ENCODE measurements around the gene LMCD1. TPM values are rescaled to one million over a fixed set of nuclear protein-coding genes. Genes with fewer than 3 reads are reported as not detected.

LMCD1 gene
- polyA plus RNA-seq, 1 of the 3 experiments (the other 2 are of a cell fraction): 23.6 TPM

DNA sequence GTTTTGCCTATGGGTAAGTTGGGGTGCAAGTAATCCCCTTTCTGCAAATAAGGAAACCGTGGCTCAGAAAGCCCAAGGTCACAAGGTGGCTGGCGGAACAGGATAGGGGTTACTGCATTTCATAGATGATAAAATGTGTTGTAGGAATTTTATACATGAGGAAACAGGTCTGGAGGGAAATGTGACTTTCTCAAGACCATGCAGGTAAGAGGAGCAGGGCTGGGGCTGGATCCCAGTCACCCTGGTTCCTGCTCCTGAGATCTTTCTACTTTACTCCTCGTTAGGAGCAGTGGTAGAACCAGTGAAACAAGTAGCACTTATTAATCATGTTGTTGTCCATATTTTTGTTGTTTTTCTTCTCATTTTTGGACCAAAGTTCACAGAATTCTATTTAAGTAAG lies 79.8 kb downstream of the LMCD1 start:
- Histone ChIP-seq H3K27ac (ENCODE audit: low read depth in 2 of 2, low read length in 1 of 2) (no peak overlapping the region), H3K4me2 (no peak overlapping the region), H3K9me3 (no peaks in the 10 kb centered on the region), H3K9ac (no peak overlapping the region), H3K4me1 (ENCODE audit: control insufficient read depth in 1 of 2, insufficient read depth in 2 of 2, low read depth in 1 of 2, low read length in 1 of 2) (no peaks in the 10 kb centered on the region; a peak in 1 of 4 replicates), H3K27me3 (ENCODE audit: insufficient read depth) (no peaks in the 10 kb centered on the region), H3K36me3 (replicated peaks in 1 of 2; ENCODE audit: control insufficient read depth in 1 of 2, insufficient read depth in 2 of 2, low read length in 1 of 2) (no peaks in the 10 kb centered on the region), H3F3A (replicated peaks; ENCODE audit: insufficient read depth) (no peaks in the 10 kb centered on the region), H4K20me1 (ENCODE audit: insufficient read depth) (no peaks in the 10 kb centered on the region), H2AFZ (ENCODE audit: low read depth) (no peak overlapping the region), H3K79me2 (ENCODE audit: insufficient read depth) (no peaks in the 10 kb centered on the region), H3K9me2 (no peaks in the 10 kb centered on the region), H3K4me3 (ENCODE audit: low read depth in 2 of 2, low read length in 1 of 2) (no peak overlapping the region)
- ChIA-PET CTCF (interaction anchor here (1.2 to 2.1 kb wide), 2 partner anchors 11 to 139 kb away, joined by 3 to 6 read pairs; no protein-coding TSS in a partner anchor), POLR2A (no interaction called here)
- 71% methylated on average over 3 of the region's 3 CpGs for WGBS (ENCODE audit: low lambda C conversion rate)
- no peak for DNase-seq
- TF ChIP-seq GABPA (IDR thresholded peaks at IDR 0.05; ENCODE audit: low read depth) (no peak), EP300 (IDR thresholded peaks at IDR 0.05; ENCODE audit: borderline replicate concordance in 1 of 2, low read depth in 1 of 2, low read length in 1 of 2) (no peak), SIN3A (IDR thresholded peaks at IDR 0.05; ENCODE audit: borderline replicate concordance, low read depth, low read length) (no peak), TCF12 (IDR thresholded peaks at IDR 0.05) (no peak), POLR2AphosphoS5 (IDR thresholded peaks at IDR 0.05; ENCODE audit: low read depth, low read length) (no peak), NRF1 (IDR thresholded peaks at IDR 0.05; ENCODE audit: low read depth, low read length) (no peak), FOXJ3 (CRISPR knock-in tag; IDR thresholded peaks at IDR 0.05) (no peak), RAD21 (IDR thresholded peaks at IDR 0.05; ENCODE audit: low read length) (no peak), RFX5 (IDR thresholded peaks at IDR 0.05; ENCODE audit: low read length) (no peak), SMC3 (IDR thresholded peaks at IDR 0.05; ENCODE audit: low read depth, low read length) (no peak), MEF2A (IDR thresholded peaks at IDR 0.05; ENCODE audit: borderline replicate concordance, low read depth) (no peak), NFIC (IDR thresholded peaks at IDR 0.05; ENCODE audit: borderline replicate concordance) (no peak), FOSL2 (IDR thresholded peaks at IDR 0.05; ENCODE audit: borderline replicate concordance, low read depth) (no peak)
- TF ChIP-seq, protein P1, sequence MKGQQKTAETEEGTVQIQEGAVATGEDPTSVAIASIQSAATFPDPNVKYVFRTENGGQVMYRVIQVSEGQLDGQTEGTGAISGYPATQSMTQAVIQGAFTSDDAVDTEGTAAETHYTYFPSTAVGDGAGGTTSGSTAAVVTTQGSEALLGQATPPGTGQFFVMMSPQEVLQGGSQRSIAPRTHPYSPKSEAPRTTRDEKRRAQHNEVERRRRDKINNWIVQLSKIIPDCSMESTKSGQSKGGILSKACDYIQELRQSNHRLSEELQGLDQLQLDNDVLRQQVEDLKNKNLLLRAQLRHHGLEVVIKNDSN (IDR thresholded peaks at IDR 0.05; ENCODE audit: borderline replicate concordance, low read depth): no peak
- TF ChIP-seq, protein P2, sequence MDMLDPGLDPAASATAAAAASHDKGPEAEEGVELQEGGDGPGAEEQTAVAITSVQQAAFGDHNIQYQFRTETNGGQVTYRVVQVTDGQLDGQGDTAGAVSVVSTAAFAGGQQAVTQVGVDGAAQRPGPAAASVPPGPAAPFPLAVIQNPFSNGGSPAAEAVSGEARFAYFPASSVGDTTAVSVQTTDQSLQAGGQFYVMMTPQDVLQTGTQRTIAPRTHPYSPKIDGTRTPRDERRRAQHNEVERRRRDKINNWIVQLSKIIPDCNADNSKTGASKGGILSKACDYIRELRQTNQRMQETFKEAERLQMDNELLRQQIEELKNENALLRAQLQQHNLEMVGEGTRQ (IDR thresholded peaks at IDR 0.05; ENCODE audit: borderline replicate concordance, low read depth, low read length): no peak
- TF ChIP-seq, protein P3, sequence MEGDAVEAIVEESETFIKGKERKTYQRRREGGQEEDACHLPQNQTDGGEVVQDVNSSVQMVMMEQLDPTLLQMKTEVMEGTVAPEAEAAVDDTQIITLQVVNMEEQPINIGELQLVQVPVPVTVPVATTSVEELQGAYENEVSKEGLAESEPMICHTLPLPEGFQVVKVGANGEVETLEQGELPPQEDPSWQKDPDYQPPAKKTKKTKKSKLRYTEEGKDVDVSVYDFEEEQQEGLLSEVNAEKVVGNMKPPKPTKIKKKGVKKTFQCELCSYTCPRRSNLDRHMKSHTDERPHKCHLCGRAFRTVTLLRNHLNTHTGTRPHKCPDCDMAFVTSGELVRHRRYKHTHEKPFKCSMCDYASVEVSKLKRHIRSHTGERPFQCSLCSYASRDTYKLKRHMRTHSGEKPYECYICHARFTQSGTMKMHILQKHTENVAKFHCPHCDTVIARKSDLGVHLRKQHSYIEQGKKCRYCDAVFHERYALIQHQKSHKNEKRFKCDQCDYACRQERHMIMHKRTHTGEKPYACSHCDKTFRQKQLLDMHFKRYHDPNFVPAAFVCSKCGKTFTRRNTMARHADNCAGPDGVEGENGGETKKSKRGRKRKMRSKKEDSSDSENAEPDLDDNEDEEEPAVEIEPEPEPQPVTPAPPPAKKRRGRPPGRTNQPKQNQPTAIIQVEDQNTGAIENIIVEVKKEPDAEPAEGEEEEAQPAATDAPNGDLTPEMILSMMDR (IDR thresholded peaks at IDR 0.05): no peak
- TF ChIP-seq, protein P4, sequence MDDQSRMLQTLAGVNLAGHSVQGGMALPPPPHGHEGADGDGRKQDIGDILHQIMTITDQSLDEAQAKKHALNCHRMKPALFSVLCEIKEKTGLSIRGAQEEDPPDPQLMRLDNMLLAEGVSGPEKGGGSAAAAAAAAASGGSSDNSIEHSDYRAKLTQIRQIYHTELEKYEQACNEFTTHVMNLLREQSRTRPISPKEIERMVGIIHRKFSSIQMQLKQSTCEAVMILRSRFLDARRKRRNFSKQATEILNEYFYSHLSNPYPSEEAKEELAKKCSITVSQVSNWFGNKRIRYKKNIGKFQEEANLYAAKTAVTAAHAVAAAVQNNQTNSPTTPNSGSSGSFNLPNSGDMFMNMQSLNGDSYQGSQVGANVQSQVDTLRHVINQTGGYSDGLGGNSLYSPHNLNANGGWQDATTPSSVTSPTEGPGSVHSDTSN (IDR thresholded peaks at IDR 0.05): no peak
- TF ChIP-seq, protein P5, sequence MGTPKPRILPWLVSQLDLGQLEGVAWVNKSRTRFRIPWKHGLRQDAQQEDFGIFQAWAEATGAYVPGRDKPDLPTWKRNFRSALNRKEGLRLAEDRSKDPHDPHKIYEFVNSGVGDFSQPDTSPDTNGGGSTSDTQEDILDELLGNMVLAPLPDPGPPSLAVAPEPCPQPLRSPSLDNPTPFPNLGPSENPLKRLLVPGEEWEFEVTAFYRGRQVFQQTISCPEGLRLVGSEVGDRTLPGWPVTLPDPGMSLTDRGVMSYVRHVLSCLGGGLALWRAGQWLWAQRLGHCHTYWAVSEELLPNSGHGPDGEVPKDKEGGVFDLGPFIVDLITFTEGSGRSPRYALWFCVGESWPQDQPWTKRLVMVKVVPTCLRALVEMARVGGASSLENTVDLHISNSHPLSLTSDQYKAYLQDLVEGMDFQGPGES (IDR thresholded peaks at IDR 0.05; ENCODE audit: low read depth, low read length): no peak
- TF ChIP-seq, protein P6, sequence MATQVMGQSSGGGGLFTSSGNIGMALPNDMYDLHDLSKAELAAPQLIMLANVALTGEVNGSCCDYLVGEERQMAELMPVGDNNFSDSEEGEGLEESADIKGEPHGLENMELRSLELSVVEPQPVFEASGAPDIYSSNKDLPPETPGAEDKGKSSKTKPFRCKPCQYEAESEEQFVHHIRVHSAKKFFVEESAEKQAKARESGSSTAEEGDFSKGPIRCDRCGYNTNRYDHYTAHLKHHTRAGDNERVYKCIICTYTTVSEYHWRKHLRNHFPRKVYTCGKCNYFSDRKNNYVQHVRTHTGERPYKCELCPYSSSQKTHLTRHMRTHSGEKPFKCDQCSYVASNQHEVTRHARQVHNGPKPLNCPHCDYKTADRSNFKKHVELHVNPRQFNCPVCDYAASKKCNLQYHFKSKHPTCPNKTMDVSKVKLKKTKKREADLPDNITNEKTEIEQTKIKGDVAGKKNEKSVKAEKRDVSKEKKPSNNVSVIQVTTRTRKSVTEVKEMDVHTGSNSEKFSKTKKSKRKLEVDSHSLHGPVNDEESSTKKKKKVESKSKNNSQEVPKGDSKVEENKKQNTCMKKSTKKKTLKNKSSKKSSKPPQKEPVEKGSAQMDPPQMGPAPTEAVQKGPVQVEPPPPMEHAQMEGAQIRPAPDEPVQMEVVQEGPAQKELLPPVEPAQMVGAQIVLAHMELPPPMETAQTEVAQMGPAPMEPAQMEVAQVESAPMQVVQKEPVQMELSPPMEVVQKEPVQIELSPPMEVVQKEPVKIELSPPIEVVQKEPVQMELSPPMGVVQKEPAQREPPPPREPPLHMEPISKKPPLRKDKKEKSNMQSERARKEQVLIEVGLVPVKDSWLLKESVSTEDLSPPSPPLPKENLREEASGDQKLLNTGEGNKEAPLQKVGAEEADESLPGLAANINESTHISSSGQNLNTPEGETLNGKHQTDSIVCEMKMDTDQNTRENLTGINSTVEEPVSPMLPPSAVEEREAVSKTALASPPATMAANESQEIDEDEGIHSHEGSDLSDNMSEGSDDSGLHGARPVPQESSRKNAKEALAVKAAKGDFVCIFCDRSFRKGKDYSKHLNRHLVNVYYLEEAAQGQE (IDR thresholded peaks at IDR 0.05; ENCODE audit: low read depth, low read length): no peak
